HG03066 (cell line): ENCODE data around the gene ARHGAP5.
A peak's percentile ranks its signal among the peaks of the same experiment; 100 is the strongest.

Experiments
- ATAC-seq: cut with Tn5 transposase; IDR thresholded peaks from one replicate; pipeline ENCODE4 v1.9.1; 2021; ENCODE audit warnings: low read depth; ENCODE audit not compliant: unreplicated experiment

ARHGAP5 gene

DNA sequence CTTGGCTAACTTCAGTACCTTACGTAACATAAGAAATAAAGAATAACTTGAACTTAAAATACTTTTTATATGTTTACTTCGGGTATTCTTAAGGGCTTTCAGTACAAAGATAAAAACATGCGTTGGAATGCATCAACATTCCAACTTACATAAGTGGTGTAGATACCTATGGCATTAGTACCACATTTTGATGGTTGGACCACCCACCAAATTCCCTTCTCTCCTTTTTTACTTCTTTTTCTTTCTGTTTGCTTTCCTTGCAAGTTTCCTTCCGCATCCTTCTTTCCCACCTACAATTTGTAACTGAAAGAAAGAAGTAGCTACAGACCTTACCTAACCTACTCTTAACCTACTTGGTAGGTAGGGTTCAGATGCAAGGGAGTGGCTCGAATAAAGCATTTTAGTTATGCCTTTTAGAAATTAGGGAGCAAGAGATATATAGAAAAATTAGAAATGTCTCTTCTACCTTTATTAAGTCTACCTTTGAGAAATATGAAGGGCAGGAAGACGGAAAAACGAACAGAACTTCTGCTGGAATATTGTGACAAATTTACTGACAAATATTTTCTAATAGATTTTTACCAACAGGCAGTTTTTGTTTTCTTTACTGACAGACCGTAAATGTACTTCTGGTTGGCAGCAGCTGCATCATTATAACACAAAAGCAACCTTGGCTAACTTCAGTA, 2.1 kb upstream of the ARHGAP5 start:
- no peak for ATAC-seq

DNA sequence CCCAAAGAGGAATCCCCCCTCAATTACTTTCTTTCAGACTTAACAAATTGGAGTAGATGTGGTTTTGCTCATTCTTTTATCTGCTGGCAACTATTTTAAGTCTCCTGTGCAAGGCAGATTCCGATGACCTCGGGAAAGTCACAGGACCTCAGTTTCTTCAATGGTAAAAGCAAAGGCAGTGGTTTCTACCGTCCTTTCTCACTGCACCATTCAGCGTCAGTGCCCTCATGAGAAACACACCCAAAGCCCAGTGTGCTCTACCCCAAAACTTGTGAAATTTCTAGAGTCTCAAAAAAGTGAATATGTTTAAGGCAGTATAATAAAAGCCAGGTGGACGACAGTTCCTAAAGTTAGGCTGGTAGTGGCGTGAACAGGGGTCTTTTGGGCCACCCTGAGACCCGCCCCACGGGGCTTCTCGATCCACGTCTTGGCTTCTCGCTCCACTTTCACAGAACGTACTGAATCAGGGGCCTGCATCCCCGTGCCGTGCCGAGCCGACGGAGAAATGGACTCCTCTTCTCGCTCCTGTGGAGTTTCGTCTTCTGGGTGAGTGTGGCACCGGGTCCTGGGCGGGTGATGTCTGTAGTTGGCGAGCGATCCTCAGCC, 1.3 kb upstream of the ARHGAP5 start:
- ATAC-seq = peak; percentile 20

DNA sequence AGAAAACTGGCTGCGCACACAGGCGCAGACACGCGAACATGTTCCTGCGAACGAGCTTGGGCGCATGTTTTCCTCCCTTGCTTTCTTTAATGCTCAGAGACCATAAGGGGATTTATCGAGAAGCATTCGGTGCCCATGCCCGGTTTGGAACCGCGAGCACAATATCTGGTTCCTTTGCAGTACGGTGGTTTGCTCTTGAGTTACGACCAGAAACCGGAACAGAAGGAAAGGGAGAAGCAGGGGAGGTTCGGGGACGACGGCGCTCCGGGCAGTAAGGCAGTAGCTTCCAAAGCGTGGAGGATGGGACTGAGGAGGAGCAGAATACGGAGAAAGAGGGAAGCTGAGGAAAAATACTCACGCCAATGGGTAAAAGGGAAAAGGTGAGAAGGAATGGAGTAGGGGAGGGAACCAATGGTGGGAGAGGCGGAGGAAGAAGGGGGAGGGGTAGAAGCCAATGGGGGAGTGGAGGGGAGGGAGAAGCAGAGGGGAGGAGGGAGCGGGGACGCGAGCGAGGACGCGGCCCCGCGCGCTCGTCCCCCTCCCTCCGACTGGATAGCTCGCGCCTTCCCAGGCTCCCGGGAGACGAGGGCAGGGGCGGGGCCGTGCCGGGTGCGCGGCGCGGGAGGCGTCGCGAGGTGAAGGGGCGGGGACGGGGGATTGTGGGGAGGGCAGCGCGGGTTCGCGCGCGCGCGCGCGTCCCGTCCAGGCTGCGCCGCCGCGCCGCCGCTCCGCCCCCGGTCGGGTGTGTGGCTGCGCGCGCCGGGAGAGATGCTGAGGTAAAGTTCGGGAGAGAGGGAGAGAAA, 625 bp upstream of the ARHGAP5 start:
- ATAC-seq = peak; percentile 47

DNA sequence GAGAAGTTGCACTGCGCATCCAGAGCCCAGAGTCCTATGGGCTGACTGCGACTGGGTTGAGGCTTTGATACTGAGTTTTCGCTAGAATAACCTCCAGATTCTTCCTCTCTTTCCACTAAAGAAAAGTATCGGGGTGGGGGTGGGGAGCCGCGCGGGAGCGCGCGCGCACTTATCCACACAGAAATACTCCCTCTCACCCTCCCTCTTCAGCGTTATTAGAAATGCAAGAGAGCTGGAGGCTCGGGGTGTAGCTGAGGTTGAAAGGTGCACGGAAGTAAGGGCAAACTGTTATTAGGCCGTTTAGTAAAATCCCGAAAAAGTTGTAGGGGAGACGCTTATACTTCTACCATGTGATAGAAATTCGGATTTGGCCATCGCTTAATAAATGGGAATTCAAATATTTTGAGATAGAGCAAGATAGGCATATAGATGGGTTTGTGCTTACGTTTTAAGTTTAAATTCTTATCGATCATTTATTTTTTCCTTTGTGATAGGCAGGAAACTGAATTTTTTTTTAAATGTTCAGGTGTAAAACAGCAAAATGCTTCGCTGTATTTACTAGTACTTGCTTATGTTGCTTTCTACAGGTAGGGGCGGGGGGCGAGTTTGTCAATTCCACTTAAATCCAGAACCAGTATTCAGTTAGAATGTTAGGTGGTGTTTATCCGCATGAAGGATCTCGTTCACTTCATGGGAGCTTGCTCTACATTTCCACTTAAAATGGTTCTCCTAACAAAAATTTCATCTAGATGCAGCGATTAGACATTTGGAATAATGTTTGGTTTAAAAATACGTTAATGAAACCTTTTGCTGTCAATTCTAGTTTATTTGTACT, 1.1 kb downstream of the ARHGAP5 start:
- ATAC-seq = no peak

DNA sequence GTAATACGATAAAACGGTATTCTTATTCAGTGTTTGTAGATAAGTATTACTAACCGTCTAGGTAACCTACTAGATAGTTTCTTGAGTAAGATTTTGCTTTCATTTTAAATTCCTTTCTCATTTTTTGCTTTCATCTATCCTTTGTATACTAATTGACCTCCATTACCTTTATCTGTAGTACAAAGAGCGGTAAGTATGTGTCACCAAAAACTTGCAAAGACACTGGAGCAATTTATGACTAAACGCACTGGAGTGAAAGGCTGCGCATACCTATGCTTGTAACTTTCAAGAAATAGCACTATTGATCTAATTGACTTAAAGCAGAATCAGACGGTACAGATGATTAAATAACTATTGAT, 1.7 kb downstream of the ARHGAP5 start:
- ATAC-seq = no peak

DNA sequence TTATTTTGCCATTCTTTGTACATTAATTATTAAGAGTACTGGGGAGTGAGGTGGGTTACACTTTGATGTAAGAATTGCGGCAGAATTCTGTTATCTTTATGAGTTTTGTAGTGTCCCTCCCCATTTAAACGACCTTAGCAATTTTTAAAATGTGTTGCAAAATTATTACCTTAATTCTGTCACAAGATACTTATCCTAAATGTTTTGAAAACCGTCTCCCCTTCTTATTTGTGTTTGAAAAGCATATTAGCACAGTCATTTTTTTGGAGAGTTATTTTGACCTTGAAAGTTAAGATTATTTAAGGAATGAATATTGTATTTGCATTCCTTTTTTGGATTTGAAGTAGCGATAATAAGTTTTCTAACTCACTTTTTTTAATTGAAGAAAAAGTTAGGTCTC, 2.2 kb downstream of the ARHGAP5 start:
- no peak for ATAC-seq

DNA sequence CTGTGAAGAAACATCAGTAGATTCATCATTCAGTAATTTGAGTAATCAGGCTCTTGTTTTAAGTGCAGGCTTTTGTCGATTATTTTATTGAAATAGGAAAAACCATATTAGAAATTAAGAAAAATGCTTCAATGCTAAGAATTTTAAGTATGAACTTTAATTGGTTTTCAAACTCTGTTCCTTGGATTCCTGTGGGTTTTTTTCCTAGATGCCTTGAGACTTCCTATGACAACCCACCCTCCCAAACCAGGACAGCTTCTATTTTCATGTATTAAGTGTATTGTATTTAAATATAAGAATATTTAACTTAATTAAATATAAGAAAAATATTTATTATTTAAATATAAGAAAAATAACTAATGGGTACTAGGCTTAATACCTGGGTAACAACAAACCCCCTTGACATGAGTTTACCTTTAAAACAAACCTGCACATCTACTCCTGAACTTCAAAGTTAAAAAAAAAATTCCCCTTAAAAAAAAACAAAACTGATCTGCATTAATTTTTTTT, 3.0 kb downstream of the ARHGAP5 start:
- no peak for ATAC-seq

DNA sequence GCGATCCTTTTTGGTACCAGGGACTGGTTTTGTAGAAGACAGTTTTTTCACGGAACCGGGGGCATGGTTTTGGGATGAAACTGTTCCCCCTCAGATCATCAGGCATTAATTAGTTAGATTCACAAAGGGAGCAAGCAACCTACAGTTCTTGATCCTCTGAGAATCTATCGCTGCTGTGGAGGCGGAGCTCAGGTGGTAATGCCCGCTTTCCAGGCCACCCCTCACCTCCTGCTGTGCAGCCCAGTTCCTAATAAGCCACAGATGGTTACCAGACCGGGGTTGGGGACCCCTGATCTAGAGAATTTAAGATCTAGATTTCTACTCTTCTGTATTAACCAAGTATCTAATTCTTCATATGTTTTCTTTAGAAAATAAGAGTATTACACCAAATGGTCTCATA, 4.8 kb downstream of the ARHGAP5 start:
- no peak for ATAC-seq

DNA sequence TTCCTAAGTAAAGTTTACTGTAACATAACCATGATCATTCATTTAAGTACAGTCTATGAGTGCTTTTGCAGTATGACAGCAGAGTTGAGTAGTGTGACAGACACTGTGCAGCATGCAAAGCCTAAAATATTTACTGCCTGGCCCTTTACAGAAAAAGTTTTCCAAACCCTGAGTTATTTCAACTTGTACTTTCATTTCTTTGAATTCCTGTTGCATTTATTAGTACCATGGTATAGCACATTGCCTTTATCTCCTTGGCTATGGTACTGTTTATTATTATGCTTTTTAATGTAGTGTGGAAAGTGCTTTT, 6.2 kb downstream of the ARHGAP5 start:
- ATAC-seq = no peak

DNA sequence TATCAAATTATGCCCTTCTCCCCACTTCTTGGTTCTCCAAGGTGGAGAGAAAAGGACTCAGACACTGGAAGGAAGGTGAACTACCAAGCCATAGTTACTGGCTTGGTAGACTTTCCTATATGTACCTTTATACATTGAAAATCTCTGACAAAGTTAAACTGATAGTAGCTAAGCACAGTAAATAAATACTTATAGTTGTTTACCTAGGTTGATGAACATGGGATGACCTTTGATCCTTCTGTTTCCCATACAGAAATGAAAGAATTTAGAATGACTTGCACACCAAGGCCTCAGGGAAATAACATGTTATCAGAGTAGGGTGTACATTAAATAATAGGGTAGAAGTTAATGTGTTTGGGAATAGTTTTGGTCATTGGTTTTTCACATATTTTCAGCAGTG, 6.7 kb downstream of the ARHGAP5 start:
- ATAC-seq = no peak

DNA sequence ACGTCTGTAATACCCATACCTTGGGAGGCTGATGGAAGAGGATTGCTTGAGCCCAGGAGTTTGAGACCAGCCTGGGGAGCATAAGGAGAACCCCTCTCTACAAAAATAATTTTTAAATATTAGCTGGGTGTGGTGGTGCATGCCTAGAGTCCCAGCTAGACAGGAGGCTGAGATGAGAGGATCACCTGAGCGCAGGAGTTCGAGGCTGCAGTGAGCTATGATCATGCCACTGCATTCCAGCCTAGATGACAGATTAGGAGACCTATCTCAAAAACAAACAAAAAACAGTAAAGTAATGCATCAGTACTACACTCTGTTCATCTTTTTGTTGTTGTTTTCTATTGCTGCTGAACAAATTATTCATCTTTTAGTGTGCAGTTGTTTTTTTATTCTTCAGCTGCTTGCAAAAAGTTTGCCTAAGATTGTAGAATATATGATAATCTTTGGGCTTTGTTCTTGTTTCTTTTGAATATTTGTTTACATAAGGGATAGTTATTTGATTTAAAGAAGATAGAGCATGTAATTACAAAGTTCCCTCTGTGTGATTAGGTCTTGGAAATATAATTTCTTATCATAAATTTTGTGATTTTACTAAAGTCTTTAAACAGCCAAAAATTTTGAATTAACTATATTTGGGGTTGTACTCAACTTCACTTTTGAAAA, 8.2 kb downstream of the ARHGAP5 start:
- ATAC-seq = no peak

DNA sequence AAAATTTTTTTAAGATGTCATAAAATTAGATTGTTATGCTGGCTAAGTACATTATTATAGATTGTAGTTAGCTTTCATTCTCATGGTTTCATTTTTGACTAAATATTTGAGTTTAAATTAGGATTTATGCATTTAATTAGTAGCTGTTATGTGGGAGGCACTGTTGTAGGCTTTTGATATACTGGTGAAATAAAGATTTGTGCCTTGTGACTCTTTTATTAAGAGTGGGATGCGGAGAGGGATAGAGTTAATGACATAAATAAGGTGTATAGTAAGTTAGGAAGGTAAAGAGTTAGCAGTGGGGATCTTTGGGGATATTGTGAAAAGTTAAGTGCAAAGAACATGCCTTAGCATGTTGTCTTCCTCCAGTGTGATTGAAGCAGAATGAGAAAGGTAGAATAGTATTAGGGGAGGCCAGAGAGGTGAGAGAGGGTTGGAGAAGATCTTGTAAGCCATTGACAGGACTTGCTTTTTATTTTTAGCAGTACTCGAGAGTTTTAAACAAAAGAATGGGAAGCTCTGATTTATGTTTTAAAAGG, 8.8 kb downstream of the ARHGAP5 start:
- no peak for ATAC-seq

DNA sequence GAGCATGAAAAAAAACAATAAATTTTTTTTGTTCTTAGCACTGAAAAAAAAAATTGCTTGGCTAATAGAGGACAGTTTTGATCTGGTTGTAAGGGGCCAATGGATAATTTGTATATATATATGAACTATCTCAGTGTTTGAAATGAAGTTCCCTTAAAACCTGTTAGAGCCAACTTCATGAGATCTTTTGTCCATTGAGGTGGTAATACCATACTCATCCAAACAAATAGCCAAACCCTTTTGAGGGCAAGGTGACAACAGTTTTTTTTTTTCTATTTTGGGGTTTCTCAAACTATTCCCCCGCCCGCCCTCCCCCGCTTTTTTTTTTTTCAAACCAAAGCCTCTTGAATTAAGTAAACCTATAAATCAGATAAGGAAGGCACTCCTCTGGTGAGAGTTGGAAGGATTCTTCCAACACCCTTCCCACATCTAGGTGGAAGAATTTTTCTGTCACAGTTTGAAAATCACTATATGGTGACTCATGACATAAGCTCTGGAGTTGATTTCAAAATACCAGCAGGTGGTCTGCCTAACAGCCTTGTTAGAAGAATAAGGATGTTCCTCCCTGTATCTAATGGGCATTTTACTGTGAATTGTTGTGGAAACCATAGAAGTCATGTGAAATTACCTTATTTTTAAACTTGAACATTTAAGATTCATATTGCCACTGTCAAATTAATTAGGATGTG, 10.2 kb downstream of the ARHGAP5 start:
- ATAC-seq = no peak

DNA sequence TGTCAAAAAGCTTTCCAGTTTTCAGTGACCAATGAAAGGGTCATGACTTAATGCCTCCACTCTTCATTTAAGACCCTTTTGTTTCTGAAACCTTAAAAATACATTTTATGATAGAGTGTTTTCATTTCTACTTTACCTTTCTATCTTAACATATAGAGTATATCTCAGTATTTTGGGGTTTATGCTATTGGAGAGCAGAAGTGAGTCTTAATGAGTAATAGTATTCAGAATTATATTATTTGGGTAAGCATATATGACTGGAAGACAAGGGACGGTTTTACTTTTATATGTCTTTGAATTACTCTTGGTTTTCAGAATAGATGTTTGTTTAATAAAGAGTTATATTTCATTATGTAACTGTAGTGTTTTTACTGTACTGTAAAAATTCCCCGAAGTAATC, 10.8 kb downstream of the ARHGAP5 start:
- no peak for ATAC-seq

DNA sequence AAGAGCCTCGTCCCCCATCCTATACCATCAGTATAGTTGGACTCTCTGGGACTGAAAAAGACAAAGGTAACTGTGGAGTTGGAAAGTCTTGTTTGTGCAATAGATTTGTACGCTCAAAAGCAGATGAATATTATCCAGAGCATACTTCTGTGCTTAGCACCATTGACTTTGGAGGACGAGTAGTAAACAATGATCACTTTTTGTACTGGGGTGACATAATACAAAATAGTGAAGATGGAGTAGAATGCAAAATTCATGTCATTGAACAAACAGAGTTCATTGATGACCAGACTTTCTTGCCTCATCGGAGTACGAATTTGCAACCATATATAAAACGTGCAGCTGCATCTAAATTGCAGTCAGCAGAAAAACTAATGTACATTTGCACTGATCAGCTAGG, 13.6 kb downstream of the ARHGAP5 start:
- ATAC-seq = no peak

DNA sequence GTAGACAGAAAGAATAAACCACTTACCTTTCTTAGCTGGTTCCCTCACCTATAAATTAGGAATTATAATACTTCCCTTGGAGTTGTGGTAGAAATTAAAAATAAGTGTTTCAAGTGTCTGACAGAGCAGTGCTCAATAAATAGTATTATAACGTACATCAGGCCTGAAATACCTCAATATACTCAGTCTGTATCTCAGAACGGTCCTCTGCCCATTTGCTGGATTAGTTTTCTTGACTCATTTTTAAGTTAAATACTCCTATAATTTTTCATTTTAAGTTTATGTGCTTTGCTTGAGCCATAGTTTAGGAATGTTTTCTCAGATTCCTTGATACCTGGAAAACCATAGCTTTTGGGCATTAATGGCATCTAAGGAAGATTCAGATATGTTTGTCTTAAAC, 22.4 kb downstream of the ARHGAP5 start:
- no peak for ATAC-seq

DNA sequence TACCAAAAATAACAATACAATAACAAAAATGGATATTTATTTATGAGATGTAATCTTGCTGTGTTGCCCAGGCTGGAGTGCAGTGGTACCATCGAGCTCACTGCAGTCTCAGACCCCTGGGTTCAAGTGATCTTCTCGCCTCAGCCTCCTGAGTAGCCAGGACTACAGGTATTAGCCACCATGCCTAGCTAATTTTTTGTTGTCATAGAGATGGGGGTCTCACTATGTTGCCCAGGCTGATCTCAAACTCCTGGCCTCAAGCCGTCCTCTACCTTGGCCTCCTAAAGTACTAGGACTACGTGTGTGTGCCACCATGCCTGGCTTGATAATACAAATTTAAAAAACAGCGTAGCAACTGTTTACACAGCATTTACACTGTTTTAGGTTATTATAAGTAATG, 23.1 kb downstream of the ARHGAP5 start:
- no peak for ATAC-seq

DNA sequence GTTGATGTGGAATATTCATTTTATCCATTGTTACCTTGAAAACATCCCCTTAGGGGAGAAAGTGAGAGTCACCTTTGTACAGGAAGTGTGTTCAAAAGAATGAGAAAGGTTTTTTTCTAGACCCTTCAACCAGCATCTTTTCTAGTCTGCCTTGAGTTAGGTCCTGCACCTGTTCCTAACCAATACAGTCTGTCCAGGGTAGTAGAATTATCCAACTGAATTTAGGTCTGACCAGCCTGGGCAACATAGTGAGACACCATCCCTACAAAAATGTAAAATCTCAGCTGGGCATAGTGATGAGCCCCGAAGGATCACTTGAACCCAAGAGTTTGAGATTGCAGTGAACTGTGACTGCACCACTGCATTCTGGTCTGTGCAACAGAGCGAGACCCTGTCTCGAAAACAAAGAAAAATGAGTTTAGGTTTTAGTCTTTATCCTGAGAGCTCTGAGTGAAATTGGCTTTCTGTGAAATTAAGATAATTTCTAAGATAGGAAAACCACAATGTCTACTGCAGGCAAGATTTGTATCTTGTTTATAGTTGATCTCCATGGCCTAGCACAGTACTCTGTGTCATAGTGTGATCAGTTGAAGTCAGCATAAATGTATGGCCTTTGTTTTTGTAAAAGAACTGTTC, 25.2 kb downstream of the ARHGAP5 start:
- ATAC-seq = peak; percentile 84

DNA sequence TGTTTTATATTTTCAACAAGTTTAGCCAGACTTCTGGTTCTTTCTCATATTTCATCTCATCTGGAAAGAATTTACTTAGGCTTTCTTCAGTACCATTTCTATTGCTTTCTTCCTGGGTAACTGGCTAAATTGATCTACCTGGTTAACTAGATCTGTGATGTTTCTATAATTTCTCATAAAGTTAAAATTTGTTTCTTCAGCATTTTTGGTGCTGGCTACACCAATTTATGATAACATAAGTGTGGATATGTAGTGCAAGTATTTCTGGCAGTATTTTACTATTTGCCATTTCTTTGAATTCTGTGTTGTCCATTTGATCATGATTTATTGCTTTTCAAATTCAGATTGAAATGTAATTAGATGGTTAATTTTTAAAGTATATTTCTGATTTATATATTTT, 25.9 kb downstream of the ARHGAP5 start:
- ATAC-seq = no peak
